GM18517 (cell line): ENCODE results near the gene HOXB1.
A peak's percentile ranks its signal among the peaks of the same experiment; 100 is the strongest.
"Not testable (repeated sequence)": the region's sequence is repeated elsewhere in the genome, so short reads cannot be mapped to it uniquely, and the experiment has no call there.

Experiments used
- ATAC-seq: cut with Tn5 transposase; IDR thresholded peaks from one replicate; pipeline ENCODE4 v1.9.1; 2021; ENCODE audit warnings: mild to moderate bottlenecking, moderate library complexity; ENCODE audit not compliant: unreplicated experiment

The HOXB1 gene

DNA sequence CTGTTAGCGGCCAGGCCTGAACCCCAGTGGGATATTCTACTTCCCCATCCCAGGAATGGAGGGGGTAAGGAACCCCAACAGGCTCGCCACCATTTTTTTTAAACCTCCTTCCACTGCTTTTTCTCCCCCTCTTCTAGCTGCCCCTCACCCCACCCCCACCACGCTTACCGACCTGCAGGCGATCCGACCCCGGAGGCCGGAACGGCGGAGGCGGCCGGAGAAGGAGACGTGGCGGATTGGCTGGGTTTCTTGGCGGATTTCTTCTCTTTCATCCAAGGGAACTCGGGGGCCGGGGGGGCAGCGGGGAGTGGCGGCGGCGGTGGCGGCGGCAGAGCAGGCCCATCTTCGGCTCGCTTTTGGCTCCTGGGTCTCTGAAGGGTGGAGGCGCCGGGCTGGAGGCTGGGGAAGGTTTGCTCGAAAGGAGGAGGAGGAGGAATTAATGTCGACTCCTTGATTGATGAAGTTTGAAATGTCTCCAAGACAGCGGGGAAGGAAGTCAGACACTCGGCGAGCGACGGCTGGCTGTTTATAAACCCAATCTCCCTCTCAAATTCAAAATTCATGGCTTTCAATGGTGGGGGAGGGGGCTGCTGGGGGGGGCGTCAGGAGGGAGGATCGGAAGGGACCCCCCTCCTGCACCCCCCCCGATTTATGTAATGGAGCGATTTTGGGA, 13.7 kb upstream of the HOXB1 start:
- ATAC-seq: no peak

- ATAC-seq: no peak
These were observed 13.1 kb upstream of the HOXB1 start for GRCh38 chr17:48543854-48544348.

DNA sequence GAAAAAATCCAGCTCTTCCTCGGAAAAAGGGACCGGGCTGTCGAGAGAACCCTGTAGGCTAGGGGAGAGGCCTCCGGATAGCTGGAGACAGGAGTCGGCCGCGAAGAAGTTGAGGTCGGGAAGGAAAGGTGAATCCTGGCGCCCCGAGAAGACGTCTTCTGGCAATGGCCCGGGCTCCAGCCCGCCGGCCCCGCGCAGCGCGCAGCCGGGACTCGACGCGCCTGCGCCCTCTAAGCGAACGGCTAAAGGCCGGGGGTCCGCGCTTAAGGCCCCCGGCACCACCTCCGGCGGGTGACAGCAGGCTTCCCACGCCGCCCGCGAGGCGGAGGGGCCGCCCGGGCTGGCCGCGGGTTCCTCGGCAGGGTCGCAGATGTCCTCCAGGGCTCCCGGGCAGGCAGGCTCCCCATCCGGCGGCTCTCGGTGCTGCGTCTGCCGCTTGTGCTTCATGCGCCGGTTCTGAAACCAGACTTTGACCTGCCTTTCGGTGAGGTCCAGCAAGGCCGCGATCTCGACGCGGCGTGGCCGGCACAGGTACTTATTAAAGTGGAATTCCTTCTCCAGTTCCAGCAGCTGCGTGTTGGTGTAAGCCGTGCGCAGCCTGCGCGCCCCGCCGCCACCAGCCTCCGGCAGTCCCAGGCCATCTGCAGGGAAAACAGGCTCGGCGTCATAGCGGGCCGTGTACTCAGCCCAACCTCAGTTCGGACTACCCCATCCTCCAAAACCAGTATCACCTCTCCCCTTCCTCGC, 12.5 kb upstream of the HOXB1 start:
- peak; percentile 59 for ATAC-seq

- no peak for ATAC-seq
These were observed 11.9 kb upstream of the HOXB1 start for GRCh38 chr17:48542698-48543106.

GRCh38 chr17:48542114-48542656, 11.4 kb upstream of the HOXB1 start:
- no peak for ATAC-seq

GRCh38 chr17:48541577-48542113, 10.8 kb upstream of the HOXB1 start:
- ATAC-seq: no peak

GRCh38 chr17:48541036-48541576, 10.3 kb upstream of the HOXB1 start:
- no peak for ATAC-seq

GRCh38 chr17:48540213-48540612, 9.4 kb upstream of the HOXB1 start:
- ATAC-seq: no peak

DNA sequence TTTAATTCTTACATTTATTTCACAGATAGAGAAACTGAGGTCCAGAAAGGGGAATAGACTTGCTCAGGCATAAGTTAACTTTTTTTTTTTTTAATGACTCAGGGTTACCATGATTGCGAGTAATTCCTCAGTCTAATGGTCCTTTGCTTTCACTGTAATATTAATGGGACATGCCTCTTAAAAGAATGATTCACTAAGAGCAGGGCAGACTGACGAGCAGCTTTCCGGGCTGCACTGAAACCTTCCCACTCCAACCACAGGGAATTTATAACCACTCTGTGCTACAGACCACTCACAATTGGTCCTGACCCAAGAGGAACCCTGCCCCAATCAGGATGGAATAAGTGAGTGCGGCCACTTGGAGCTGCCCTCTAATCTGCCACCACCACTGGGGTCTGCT, 8.4 kb upstream of the HOXB1 start:
- ATAC-seq: no peak

GRCh38 chr17:48537316-48537715, 6.5 kb upstream of the HOXB1 start:
- ATAC-seq: no peak

- ATAC-seq: not testable (repeated sequence)
These were observed 5.2 kb upstream of the HOXB1 start for GRCh38 chr17:48535793-48536559.

DNA sequence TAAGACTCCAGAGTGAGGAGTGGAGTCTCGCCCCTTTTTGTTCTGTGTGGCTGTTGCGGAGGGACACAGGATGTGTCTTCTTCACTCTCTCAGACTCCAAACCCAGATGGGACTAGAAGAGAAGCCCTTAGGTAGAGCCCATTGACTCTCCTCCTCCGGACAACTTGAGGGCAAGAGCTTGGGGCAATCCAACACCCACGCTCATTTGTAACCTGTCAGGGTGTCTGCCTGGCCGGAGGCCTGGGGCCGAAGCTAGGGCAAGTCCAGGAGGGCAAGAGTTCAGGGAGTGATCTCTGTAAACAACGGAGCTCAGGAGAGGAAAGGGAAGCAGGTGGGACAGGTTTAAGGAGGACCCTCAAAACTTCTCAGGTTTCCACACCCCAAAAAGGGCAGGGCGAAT, 1.4 kb upstream of the HOXB1 start:
- no peak for ATAC-seq

- no peak for ATAC-seq
These were observed 464 bp downstream of the HOXB1 start for GRCh38 chr17:48530208-48530886.

DNA sequence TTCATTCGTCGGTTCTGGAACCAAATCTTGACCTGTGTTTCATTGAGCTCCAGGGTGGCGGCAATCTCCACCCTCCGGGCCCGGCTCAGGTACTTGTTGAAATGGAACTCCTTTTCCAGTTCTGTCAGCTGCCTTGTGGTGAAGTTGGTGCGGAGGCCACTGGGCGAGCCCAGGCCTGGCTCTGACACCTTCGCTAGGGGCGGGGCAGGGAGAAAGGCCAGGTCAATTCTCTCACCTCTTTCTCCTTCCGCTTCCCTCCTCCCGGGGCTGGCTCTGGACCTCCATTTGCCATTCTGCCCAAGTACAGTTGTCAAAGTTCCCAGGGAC, 1.2 kb downstream of the HOXB1 start:
- ATAC-seq: no peak

GRCh38 chr17:48528936-48529682, 1.7 kb downstream of the HOXB1 start:
- no peak for ATAC-seq

- ATAC-seq: no peak
These were observed 2.5 kb downstream of the HOXB1 start for GRCh38 chr17:48528153-48528935.

GRCh38 chr17:48527547-48527932, 3.3 kb downstream of the HOXB1 start:
- no peak for ATAC-seq

- no peak for ATAC-seq
These were observed 3.9 kb downstream of the HOXB1 start for GRCh38 chr17:48526608-48527546.
